NB4 (cell line): ENCODE measurements around the gene ATXN1.

Experiments used
- DNase-seq: peaks from one replicate; pipeline ENCODE4 v3.0.0; 2010; ENCODE audit warnings: low read depth
- H3K4me3 ChIP-seq: one replicate; pipeline ENCODE4 v1.5.1; 2011; ENCODE audit warnings: mild to moderate bottlenecking, low read depth, low read length, moderate library complexity
- MYC ChIP-seq: IDR thresholded peaks from 2 replicates; pipeline ENCODE4 v1.6.1; 2011; ENCODE audit warnings: low read depth, low read length
- POLR2A ChIP-seq: IDR thresholded peaks from 2 replicates; pipeline ENCODE4 v1.6.1; 2011; ENCODE audit warnings: mild to moderate bottlenecking; ENCODE audit not compliant: insufficient read length; ENCODE audit errors: extremely low read depth
- TF ChIP-seq, protein P1 (sequence below): IDR thresholded peaks from 2 replicates; pipeline ENCODE4 v1.6.1; 2011; ENCODE audit warnings: low read depth, low read length
- TF ChIP-seq, protein P2 (sequence below): IDR thresholded peaks from one replicate; pipeline ENCODE4 v1.5.1; 2012; ENCODE audit warnings: low read depth, low read length

ATXN1 gene

DNA sequence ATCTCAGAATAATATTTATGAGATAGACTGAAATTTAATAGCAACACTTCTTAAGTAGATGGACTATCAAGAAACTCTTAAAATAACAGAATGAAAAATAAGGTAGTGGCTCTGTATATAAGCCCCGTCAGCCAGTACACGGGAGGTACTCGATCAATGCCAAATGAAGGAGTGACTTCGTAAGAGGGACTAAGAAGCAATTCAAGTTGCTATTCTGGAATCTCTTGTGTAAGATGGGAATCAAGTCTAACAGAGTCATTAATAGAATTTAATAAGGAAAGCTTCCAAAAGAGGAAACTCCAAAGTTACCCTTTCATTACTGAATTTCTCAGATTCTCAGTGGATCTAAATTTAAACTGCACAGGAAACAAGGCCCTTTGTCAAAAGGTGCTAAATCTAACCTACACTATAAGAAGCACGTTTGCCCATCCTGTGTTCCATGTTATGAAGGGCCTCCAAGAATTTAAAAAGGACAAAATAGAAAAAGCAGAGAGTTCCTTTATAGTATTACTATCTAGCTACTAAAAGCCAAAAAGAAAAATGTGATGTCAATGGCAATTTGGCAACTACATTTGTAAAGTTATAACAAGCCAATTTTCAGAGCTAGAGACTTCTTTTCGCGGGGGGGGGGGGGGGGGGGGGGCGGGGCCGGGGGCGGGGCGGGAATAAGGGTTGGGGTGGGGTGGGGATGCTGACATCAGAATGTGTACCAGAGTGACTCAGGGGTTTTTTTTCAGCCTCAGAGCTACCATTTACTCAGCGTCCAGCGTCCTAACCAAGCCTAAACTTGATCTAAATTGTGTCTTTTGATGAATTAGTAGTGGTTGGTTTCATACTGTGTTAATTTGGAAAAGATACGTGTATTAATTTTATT lies 322.3 kb downstream of the ATXN1 start:
- H3K4me3 ChIP-seq = no peak overlapping the region
- TF ChIP-seq MYC = no peak
- TF ChIP-seq, protein P1, sequence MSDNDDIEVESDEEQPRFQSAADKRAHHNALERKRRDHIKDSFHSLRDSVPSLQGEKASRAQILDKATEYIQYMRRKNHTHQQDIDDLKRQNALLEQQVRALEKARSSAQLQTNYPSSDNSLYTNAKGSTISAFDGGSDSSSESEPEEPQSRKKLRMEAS = no peak
- no peak for TF ChIP-seq POLR2A
- TF ChIP-seq, protein P2, sequence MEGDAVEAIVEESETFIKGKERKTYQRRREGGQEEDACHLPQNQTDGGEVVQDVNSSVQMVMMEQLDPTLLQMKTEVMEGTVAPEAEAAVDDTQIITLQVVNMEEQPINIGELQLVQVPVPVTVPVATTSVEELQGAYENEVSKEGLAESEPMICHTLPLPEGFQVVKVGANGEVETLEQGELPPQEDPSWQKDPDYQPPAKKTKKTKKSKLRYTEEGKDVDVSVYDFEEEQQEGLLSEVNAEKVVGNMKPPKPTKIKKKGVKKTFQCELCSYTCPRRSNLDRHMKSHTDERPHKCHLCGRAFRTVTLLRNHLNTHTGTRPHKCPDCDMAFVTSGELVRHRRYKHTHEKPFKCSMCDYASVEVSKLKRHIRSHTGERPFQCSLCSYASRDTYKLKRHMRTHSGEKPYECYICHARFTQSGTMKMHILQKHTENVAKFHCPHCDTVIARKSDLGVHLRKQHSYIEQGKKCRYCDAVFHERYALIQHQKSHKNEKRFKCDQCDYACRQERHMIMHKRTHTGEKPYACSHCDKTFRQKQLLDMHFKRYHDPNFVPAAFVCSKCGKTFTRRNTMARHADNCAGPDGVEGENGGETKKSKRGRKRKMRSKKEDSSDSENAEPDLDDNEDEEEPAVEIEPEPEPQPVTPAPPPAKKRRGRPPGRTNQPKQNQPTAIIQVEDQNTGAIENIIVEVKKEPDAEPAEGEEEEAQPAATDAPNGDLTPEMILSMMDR = no peak
- no peak for DNase-seq

DNA sequence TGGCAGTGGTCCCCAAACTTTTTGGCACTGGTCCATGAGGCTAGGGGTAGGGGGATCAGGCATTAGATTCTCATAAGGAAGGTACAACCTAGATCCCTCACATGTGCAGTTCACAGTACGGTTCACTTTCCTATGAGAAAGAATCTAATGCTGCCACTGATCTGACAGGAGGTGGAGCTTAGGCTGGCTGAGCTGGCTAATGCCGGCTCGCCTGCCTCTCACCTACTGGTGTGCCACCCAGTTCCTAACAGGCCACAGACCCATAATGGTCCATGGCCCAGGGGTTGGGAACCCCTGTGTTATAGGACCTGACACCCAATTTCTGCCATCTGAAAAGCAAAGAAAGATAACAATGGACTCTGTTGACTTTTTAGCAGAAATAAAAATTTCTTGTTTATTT lies 323.3 kb downstream of the ATXN1 start:
- TF ChIP-seq, protein P2 = no peak
- TF ChIP-seq POLR2A (no peak), MYC (no peak)
- TF ChIP-seq, protein P1 = no peak
- no peak overlapping the region for H3K4me3 ChIP-seq
- no peak for DNase-seq

DNA sequence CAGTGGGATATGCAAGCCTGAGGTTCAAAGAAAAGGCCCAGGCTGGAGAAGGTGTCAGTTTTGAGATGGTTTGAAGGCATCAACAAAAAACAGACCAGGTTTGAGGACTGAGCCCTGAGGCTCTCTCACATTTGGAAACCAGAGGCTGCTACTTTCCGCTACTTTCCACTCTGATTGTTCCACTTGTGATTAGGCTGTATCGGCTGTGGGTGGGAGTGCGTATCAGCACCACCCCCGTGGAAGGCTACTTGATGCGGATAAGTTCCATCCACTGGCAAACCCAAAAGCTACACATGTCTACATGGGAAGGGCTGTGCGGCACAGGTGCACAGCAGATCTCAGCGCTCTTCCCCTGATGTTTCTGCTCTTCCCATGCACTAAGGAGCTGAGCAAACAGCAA lies 324.2 kb downstream of the ATXN1 start:
- DNase-seq = no peak
- no peak for TF ChIP-seq MYC
- TF ChIP-seq POLR2A = no peak
- TF ChIP-seq, protein P1 = no peak
- no peak overlapping the region for H3K4me3 ChIP-seq

DNA sequence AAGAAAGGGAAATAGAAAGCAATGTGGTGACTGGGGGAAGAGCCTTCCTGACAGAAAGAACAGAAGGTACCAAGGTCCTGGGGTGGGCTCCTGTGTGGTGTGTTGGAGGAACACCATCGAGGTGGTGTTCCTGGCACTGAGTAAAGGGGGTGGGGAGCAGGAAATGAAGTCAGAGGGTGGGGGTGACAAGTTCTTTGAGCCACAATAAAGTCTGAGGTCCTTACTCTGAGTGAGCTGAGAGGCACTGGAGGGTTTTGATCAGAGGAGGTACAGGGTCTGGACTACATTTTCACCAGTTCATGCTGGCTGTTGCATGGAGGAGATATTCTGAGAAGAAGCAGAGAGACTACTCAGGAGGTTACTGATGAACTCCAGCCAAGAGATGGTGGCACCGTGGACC lies 324.7 kb downstream of the ATXN1 start:
- H3K4me3 ChIP-seq = no peak overlapping the region
- TF ChIP-seq, protein P1 = no peak
- TF ChIP-seq POLR2A = no peak
- TF ChIP-seq, protein P2 = no peak
- TF ChIP-seq MYC = no peak
- DNase-seq = no peak

DNA sequence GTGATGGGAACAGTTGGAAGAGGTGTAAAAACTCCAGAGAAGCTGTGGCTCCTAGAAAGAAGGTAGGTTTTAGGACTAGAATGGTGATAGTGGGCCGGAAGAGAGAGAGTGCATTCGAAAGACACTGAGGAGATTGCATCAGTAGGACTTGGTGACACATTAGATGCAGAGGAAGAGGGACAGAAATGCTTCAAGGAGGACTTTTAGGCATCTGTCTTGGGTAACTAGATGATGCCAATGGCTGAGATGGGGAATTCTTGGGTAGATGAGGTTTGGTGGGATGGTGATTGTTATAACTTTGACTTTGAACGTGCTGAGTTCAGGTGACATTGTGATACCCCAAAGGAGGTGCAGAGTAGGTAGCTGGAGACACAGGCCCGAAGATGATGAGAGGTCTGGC lies 326.4 kb downstream of the ATXN1 start:
- DNase-seq = no peak
- TF ChIP-seq MYC (no peak), POLR2A (no peak)
- TF ChIP-seq, protein P1 = no peak
- TF ChIP-seq, protein P2 = no peak

DNA sequence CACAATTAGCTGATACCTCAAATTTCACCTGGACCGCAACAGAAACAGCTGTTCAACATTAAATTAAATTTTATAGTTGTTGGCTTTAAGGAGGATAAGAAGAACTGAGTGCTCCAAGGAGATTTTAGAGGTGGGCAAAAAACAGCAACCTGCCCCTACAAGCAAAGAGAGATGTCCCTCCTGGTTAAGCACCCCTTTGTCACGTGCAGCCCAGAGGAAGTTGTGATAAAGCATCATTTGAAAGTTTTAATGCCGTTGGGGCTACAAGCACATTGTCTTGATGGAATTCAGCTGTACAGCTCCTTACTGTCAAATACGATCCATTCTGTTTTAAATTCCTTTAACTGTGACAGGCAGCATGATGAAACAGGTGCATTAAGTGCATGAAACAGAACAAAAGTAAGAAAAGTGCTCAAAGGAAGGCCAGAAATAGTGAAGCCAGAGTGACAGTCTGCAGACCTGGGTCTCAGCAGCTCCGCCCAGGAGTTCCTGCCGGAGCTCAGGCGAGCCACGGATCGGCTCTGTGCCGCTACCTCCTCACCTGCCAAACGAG lies 327.8 kb downstream of the ATXN1 start:
- no peak overlapping the region for H3K4me3 ChIP-seq
- no peak for TF ChIP-seq MYC
- TF ChIP-seq, protein P1 = no peak
- TF ChIP-seq, protein P2 = no peak
- no peak for TF ChIP-seq POLR2A
- DNase-seq = no peak

More for the DNA sequence above, 326.4 kb downstream of the ATXN1 start:
- H3K4me3 ChIP-seq = no peak overlapping the region
